Measurements from ENCODE around the gene MAP3K6.
"Not testable (repeated sequence)": the region's sequence is repeated elsewhere in the genome, so short reads cannot be mapped to it uniquely, and the experiment has no call there.

The MAP3K6 gene

DNA sequence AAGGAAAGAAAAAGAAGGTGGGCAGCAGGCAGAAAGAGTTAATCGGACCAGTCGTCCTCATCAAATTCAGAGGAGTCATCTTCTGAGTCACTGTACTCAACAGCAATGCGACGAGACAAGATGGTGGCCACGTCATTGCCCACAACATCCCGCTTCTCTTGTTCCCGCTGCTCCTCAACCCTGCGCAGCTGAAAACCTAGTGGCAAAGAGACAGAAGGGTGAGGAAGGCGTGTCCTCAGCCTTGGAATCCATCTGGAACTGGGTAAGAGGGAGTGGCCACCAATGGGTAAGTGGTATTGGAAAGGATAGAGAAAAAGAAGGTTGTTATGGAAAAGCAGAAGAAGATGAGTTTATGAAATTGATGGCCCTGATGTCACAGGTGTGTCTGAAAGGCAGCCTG, 41.4 kb upstream of the MAP3K6 start:
- DNase-seq (ENCODE audit: low spot score) = no peak
- POLR2A ChIA-PET (ENCODE audit: low non-redundant PET) = no interaction called here
- TF ChIP-seq, protein P1, sequence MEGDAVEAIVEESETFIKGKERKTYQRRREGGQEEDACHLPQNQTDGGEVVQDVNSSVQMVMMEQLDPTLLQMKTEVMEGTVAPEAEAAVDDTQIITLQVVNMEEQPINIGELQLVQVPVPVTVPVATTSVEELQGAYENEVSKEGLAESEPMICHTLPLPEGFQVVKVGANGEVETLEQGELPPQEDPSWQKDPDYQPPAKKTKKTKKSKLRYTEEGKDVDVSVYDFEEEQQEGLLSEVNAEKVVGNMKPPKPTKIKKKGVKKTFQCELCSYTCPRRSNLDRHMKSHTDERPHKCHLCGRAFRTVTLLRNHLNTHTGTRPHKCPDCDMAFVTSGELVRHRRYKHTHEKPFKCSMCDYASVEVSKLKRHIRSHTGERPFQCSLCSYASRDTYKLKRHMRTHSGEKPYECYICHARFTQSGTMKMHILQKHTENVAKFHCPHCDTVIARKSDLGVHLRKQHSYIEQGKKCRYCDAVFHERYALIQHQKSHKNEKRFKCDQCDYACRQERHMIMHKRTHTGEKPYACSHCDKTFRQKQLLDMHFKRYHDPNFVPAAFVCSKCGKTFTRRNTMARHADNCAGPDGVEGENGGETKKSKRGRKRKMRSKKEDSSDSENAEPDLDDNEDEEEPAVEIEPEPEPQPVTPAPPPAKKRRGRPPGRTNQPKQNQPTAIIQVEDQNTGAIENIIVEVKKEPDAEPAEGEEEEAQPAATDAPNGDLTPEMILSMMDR (conservative IDR thresholded peaks at IDR 0.05; ENCODE audit: low read depth) = no peak
- H3K27ac ChIP-seq = no peak overlapping the region
- CTCF ChIA-PET = no interaction called here

- CTCF ChIA-PET; POLR2A ChIA-PET (ENCODE audit: low non-redundant PET); DNase-seq (ENCODE audit: low spot score): not testable (repeated sequence)
- H3K27ac ChIP-seq = peak overlapping the region; percentile 45
These were observed 40.0 kb upstream of the MAP3K6 start for GRCh38 chr1:27406791-27407190.

- TF ChIP-seq, protein P1 (conservative IDR thresholded peaks at IDR 0.05; ENCODE audit: low read depth) = no peak
- CTCF ChIA-PET = no interaction called here
- POLR2A ChIA-PET (ENCODE audit: low non-redundant PET) = no interaction called here
- DNase-seq (ENCODE audit: low spot score) = no peak
- peak overlapping the region; percentile 45 for H3K27ac ChIP-seq
These were observed 39.6 kb upstream of the MAP3K6 start for GRCh38 chr1:27406362-27406680.

GRCh38 chr1:27405598-27406361, 39.0 kb upstream of the MAP3K6 start:
- H3K27ac ChIP-seq = peak overlapping the region; percentile 45
- POLR2A ChIA-PET (ENCODE audit: low non-redundant PET); DNase-seq (ENCODE audit: low spot score): not testable (repeated sequence)
- CTCF ChIA-PET = interaction anchor here (1.0 kb wide), 1 partner anchor 10 kb away, joined by 3 read pairs; no protein-coding TSS in a partner anchor

GRCh38 chr1:27405074-27405473, 38.3 kb upstream of the MAP3K6 start:
- DNase-seq (ENCODE audit: low spot score) = no peak
- H3K27ac ChIP-seq = peak overlapping the region; percentile 50
- TF ChIP-seq, protein P1 (conservative IDR thresholded peaks at IDR 0.05; ENCODE audit: low read depth) = no peak
- ChIA-PET POLR2A (ENCODE audit: low non-redundant PET) (no interaction called here), CTCF (interaction anchor here (1.0 to 1.6 kb wide), 2 partner anchors 9 to 108 kb away, joined by 3 read pairs; no protein-coding TSS in a partner anchor)

GRCh38 chr1:27403931-27404330, 37.2 kb upstream of the MAP3K6 start:
- no peak for DNase-seq (ENCODE audit: low spot score)
- TF ChIP-seq, protein P1 (conservative IDR thresholded peaks at IDR 0.05; ENCODE audit: low read depth) = no peak
- H3K27ac ChIP-seq = peak overlapping the region; percentile 68
- ChIA-PET CTCF (interaction anchor here (1.6 kb wide), 1 partner anchor 107 kb away, joined by 3 read pairs; no protein-coding TSS in a partner anchor), POLR2A (ENCODE audit: low non-redundant PET) (no interaction called here)

DNA sequence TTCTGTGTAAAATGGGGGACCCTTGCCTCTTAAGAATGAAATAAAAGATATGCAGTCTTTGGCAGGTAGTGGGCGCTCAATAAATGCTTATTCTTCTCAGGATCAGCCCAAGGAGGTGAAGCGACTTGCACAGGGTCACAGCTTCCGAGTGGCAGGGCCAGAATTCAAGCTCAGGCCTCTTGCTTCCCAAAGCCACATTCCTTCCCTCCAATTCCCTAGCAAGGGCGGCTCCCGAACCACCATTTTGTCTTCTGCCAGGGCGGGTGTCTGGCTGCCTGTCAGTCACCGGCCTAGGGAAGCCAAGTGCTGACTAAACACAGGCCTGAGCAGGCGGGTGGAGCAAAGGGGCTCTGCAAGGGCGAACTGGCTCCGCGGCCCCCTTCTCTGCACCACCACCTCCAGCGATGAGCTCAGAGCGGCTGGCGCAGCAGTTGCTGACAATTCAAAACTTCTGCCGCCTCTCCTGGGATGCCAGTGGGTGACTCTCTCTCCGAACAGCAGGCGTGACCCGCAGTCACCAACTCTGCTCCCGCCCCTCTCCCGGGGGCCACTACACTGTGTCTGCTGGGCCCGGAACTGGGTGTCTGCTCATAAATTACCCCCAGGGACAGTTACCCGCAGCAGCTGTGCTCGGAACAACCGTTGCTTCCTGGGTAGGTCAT, 36.4 kb upstream of the MAP3K6 start:
- DNase-seq (ENCODE audit: low spot score) = no peak
- POLR2A ChIA-PET (ENCODE audit: low non-redundant PET) = no interaction called here
- peak overlapping the region; percentile 68 for H3K27ac ChIP-seq
- CTCF ChIA-PET = interaction anchor here (0.6 to 1.6 kb wide), 2 partner anchors 107 to 201 kb away, joined by 3 read pairs; partner anchors contain the start of gene AHDC1
- TF ChIP-seq, protein P1 (conservative IDR thresholded peaks at IDR 0.05; ENCODE audit: low read depth) = no peak; the same call in 1 of the 2 replicates

Data from RWPE1 (cell line).